Measurements from ENCODE around the gene OR52K2. TPM values are rescaled to one million over a fixed set of nuclear protein-coding genes. Genes with fewer than 3 reads are reported as not detected.

OR52K2 gene
- total and polyA plus RNA-seq, 2 donors (not counting 1 experiment from before 2014, with no cell fraction given), result not detected

- peaks cover 27% of the 10 kb centered on the region for H3K27me3 Mint-ChIP-seq
- peaks cover 8% of the 10 kb centered on the region for H3K4me1 Mint-ChIP-seq
- TF ChIP-seq CTCF (IDR thresholded peaks at IDR 0.05), result no peak
- TF ChIP-seq EZH2 (IDR thresholded peaks at IDR 0.05; ENCODE audit: borderline replicate concordance, insufficient read depth, low read depth, low read length, poor library complexity, severe bottlenecking), result no peak
- intact Hi-C loops (cut with micrococcal nuclease), result no loop called here
- Histone ChIP-seq H3K27me3 (replicated peaks in 1 of 4; ENCODE audit: control extremely low read depth in 1 of 4, control insufficient read depth in 3 of 4, insufficient read depth in 4 of 4, low read length in 3 of 4) (peaks cover 0 to 4% (median 0%) of the 10 kb centered on the region in 4 experiments), H3K79me2 (ENCODE audit: control insufficient read depth, insufficient read depth, low read length) (no peaks in the 10 kb centered on the region), H3K4me1 (ENCODE audit: control insufficient read depth in 2 of 2, insufficient read depth in 2 of 2, low read length in 2 of 2) (peaks cover 0 to 3% of the 10 kb centered on the region in 2 donors), H3K36me3 (replicated peaks in 1 of 2; ENCODE audit: control extremely low read depth in 1 of 2, control insufficient read depth in 1 of 2, extremely low read depth in 1 of 2, insufficient read depth in 2 of 2, low read length in 1 of 2) (no peaks in the 10 kb centered on the region), H2AFZ (ENCODE audit: insufficient read depth, low read depth, low read length, poor library complexity, severe bottlenecking) (no peak overlapping the region), H3K27ac (ENCODE audit: low read length in 2 of 2) (no peak overlapping the region), H3K4me3 (ENCODE audit: control extremely low read depth in 1 of 5, extremely low read depth in 1 of 5, insufficient read depth in 1 of 5, low read depth in 2 of 5, low read length in 4 of 5) (no peak overlapping the region), H3K4me2 (replicated peaks; ENCODE audit: low read depth, low read length, poor library complexity, severe bottlenecking) (no peak overlapping the region), H4K20me1 (ENCODE audit: control insufficient read depth, insufficient read depth, low read length, poor library complexity, severe bottlenecking) (no peaks in the 10 kb centered on the region), H3K9me3 (ENCODE audit: control extremely low read depth in 1 of 3, control insufficient read depth in 2 of 3, insufficient read depth in 1 of 3, low read length in 2 of 3) (peaks cover 0 to 3% (median 0%) of the 10 kb centered on the region in 3 donors), H3K9ac (ENCODE audit: low read length) (no peak overlapping the region)
- DNase-seq (no peak), ATAC-seq (ENCODE audit: low read depth) (no peak)
- CTCF ChIA-PET, result interaction anchor here (5.9 kb wide), 1 partner anchor 310 kb away, joined by 87 read pairs; no protein-coding TSS in a partner anchor
- peaks cover 1% of the 10 kb centered on the region for H3K9me3 Mint-ChIP-seq (ENCODE audit: insufficient read depth)
- 87% methylated on average over 15 of the region's 15 CpGs for WGBS (ENCODE audit: insufficient coverage)
- H3K27ac Mint-ChIP-seq, result no peak overlapping the region
- H3K4me3 Mint-ChIP-seq, result no peak overlapping the region
- POLR2A ChIA-PET, result no interaction called here
Observed at GRCh38 chr11:4496557-4497248, 47.6 kb downstream of the OR52K2 start.

Other genes with a start within 250 kb of the OR52K2 start
- not detected in 2 replicates for gene OR52B4, start 80.9 kb upstream of the OR52K2 start, total RNA-seq
- not detected in 2 replicates for gene OR52B4, start 80.9 kb upstream of the OR52K2 start, polyA plus RNA-seq
- 26.7 and 30.9 TPM in 2 replicates for gene TRIM21, start 55.6 kb upstream of the OR52K2 start, total RNA-seq
- gene TRIM21, start 55.6 kb upstream of the OR52K2 start, polyA plus RNA-seq, result 10.1 and 11.8 TPM in 2 replicates
- not detected in 2 replicates for gene OR52K1, start 33.4 kb downstream of the OR52K2 start, total RNA-seq
- not detected in 2 replicates for gene OR52K1, start 33.4 kb downstream of the OR52K2 start, polyA plus RNA-seq
- not detected in 2 replicates for gene OR52M1, start 95.9 kb downstream of the OR52K2 start, total RNA-seq
- gene OR52M1, start 95.9 kb downstream of the OR52K2 start, polyA plus RNA-seq, result not detected in 2 replicates
- not detected in 2 replicates for gene OR52I2, start 132.4 kb downstream of the OR52K2 start, total RNA-seq
- gene OR52I2, start 132.4 kb downstream of the OR52K2 start, polyA plus RNA-seq, result not detected in 2 replicates
- not detected in 2 replicates for gene OR52I1, start 144.7 kb downstream of the OR52K2 start, total RNA-seq
- not detected in 2 replicates for gene OR52I1, start 144.7 kb downstream of the OR52K2 start, polyA plus RNA-seq
- 19.8 and 21.7 TPM in 2 replicates for gene TRIM68, start 158.9 kb downstream of the OR52K2 start, total RNA-seq
- 5.6 and 7.6 TPM in 2 replicates for gene TRIM68, start 158.9 kb downstream of the OR52K2 start, polyA plus RNA-seq
- gene OR51D1, start 188.2 kb downstream of the OR52K2 start, total RNA-seq, result not detected in 2 replicates
- not detected in 2 replicates for gene OR51D1, start 188.2 kb downstream of the OR52K2 start, polyA plus RNA-seq
- not detected in 2 replicates for gene OR51E1, start 194.7 kb downstream of the OR52K2 start, total RNA-seq
- not detected in 2 replicates for gene OR51E1, start 194.7 kb downstream of the OR52K2 start, polyA plus RNA-seq
- gene OR51E2, start 248.6 kb downstream of the OR52K2 start, total RNA-seq, result not detected in 2 replicates
- gene OR51E2, start 248.6 kb downstream of the OR52K2 start, polyA plus RNA-seq, result not detected in 2 replicates

All from B cell (primary cell).